CD4-positive, alpha-beta memory T cell (primary cell): ENCODE measurements around the gene TRAF5. TPM values are rescaled to one million over a fixed set of nuclear protein-coding genes. Genes with fewer than 3 reads are reported as not detected.
"Not testable (repeated sequence)": the region's sequence is repeated elsewhere in the genome, so short reads cannot be mapped to it uniquely, and the experiment has no call there.

Source experiments
- CTCF ChIA-PET: fragments of 350-600 bp; sonication (Branson Sonifier 250); formaldehyde crosslinking; loops from one replicate; lab custom pipeline; 2021; ENCODE audit warnings: inconsistent platforms; ENCODE audit not compliant: partially characterized antibody; lab: Charles Lee
- POLR2A ChIA-PET: fragments of 350-600 bp; sonication (Branson Sonifier 250); formaldehyde crosslinking; loops from one replicate; lab custom pipeline; 2021; ENCODE audit not compliant: partially characterized antibody; lab: Charles Lee
- DNase-seq, 5 donors: peaks; one replicate each; pipeline versions ENCODE4 v3.0.0 to v3.0.0-alpha.2; 2020 to 2022; ENCODE audit warnings: mixed read lengths in 1 of 5
- H3K27ac ChIP-seq: one replicate; pipeline ENCODE4 v1.7.0; 2013; ENCODE audit warnings: low read depth, low read length
- H3K27me3 ChIP-seq: 2 replicates; pipeline ENCODE4 v1.7.0; 2013; ENCODE audit warnings: mild to moderate bottlenecking, low read length, moderate library complexity; ENCODE audit not compliant: insufficient read depth
- H3K36me3 ChIP-seq: 2 replicates; pipeline ENCODE4 v1.7.0; 2013; ENCODE audit warnings: mild to moderate bottlenecking, low read length, moderate library complexity; ENCODE audit not compliant: insufficient read depth
- H3K4me1 ChIP-seq: 2 replicates; pipeline ENCODE4 v1.7.0; 2013; ENCODE audit warnings: mild to moderate bottlenecking, low read length, moderate library complexity; ENCODE audit not compliant: insufficient read depth
- H3K4me3 ChIP-seq, 2 donors: one replicate each; pipeline ENCODE4 v1.7.0; 2013; ENCODE audit warnings: low read length in 2 of 2, mild to moderate bottlenecking in 1 of 2
- H3K9me3 ChIP-seq, 2 donors: one replicate each; pipeline ENCODE4 v1.7.0; 2013; ENCODE audit warnings: low read length in 2 of 2, control low read depth in 1 of 2; ENCODE audit not compliant: control insufficient read depth in 1 of 2
- H3K27ac Mint-ChIP-seq, 7 donors: one replicate each; pipeline ENCODE4 v1.8.0; 2020 to 2021; ENCODE audit warnings: mixed read lengths in 7 of 7, mild to moderate bottlenecking in 6 of 7, inconsistent platforms in 3 of 7, moderate library complexity in 3 of 7
- H3K27me3 Mint-ChIP-seq, 2 donors: one replicate each; pipeline ENCODE4 v1.8.0; 2020 to 2021; ENCODE audit warnings: mixed read lengths in 2 of 2
- H3K36me3 Mint-ChIP-seq, 2 donors: one replicate each; pipeline ENCODE4 v1.8.0; 2020 to 2021; ENCODE audit warnings: mixed read lengths in 2 of 2, inconsistent platforms in 1 of 2, mild to moderate bottlenecking in 1 of 2
- H3K4me1 Mint-ChIP-seq, 4 donors: one replicate each; pipeline ENCODE4 v1.8.0; 2020 to 2021; ENCODE audit warnings: mixed read lengths in 4 of 4, mild to moderate bottlenecking in 1 of 4
- H3K4me3 Mint-ChIP-seq, 8 donors: one replicate each; pipeline ENCODE4 v1.8.0; 2020 to 2021; ENCODE audit warnings: mixed read lengths in 8 of 8, mild to moderate bottlenecking in 7 of 8, moderate library complexity in 6 of 8, inconsistent platforms in 3 of 8
- H3K9me3 Mint-ChIP-seq, 8 donors: one replicate each; pipeline ENCODE4 v1.8.0; 2020 to 2021; ENCODE audit warnings: mixed read lengths in 8 of 8, mild to moderate bottlenecking in 5 of 8, inconsistent platforms in 3 of 8, moderate library complexity in 1 of 8
- intact Hi-C: fragments of 100-400 bp; cut with micrococcal nuclease; formaldehyde crosslinking; loops from one replicate; pipeline ENCODE4 v1.15.1; 2023
- polyA plus RNA-seq, 2 donors: library from polyadenylated mRNA; unstranded; fragments of 300-500 nt; fragmentation: Illumina TruSeq; gene quantifications; one replicate each; pipeline ENCODE4 v1.2.3, GENCODE V29; 2021
- total RNA-seq, 2 experiments: library from RNA; stranded (reverse); gene quantifications; one replicate each; pipeline ENCODE4 v1.2.3, GENCODE V29; 2021

Gene TRAF5
- total and polyA plus RNA-seq, 4 experiments from 2014 or later = 22.5 to 95.1 (median 58.6) TPM

DNA sequence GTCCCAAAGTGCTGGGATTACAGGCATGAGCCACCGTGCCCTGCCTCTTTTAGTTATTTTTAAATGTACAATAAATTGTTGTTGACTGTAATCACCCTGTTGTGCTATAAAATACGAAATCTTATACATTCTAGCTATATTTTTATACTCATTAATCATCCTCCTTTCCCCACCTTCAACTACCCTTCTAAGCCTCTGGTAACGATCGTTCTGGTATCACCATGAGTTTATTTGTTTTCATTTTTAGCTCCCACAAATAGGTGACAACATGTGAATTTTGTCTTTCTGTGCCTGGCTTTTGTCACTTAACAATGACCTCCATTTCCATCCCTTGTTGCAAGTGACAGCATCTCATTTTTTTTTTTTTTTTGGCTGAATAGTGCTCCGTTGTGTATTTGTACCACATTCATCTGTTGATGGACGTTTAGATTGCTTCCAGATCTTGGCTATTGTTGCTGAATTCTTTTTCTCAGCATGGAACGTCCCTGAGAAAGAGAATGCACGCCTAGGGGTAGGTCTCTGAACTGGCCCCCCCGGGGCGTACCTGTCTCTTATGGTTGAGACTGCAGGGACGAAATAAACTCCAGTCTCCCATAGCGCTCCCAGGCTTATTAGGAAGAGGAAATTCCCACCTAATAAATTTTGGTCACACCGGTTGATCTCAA is 71.8 kb downstream of the TRAF5 start:
- H3K27ac Mint-ChIP-seq = not testable (repeated sequence)
- H3K9me3 Mint-ChIP-seq = peaks cover 0 to 13% (median 6%) of the 10 kb centered on the region in 8 donors
- H3K36me3 Mint-ChIP-seq = peaks cover 10 to 33% of the 10 kb centered on the region in 2 donors

DNA sequence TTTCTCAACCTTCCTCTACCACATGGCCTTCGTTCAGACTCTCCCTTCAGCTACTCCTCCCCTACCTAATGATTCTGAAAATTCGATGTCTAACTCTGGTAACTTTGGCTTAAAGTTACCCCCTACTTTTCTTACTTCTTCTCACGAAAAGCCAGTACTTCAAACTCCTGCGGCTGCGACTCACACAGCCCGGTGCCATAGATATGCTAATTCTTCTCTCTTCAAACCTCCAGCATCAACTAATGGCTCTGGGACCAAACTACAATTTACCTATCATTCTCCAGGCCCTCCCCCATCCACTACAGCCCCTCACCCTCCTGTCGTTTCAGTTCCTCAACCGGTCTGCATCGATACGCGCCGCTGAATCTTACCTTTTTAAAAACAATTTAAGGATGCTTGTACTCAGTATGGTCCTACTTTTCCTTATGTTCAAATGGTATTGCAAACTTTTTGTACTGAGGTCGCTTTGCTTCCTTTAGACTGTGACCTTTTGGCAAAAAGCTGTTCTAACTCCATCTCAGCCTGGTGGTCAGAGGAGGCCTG is 73.3 kb downstream of the TRAF5 start:
- intact Hi-C loops, POLR2A ChIA-PET, H3K36me3 ChIP-seq, H3K27me3 ChIP-seq, DNase-seq, H3K27ac ChIP-seq, CTCF ChIA-PET, H3K9me3 ChIP-seq, H3K4me3 ChIP-seq, H3K4me1 ChIP-seq, H3K4me1 Mint-ChIP-seq, H3K4me3 Mint-ChIP-seq, H3K27me3 Mint-ChIP-seq: not testable (repeated sequence)
- Mint-ChIP-seq H3K9me3 (peaks cover 0 to 18% (median 9%) of the 10 kb centered on the region in 8 donors), H3K27ac (peak overlapping the region in 1 of 7 donors; percentile 38), H3K36me3 (peaks cover 12 to 34% of the 10 kb centered on the region in 2 donors)

More for the DNA sequence above, 71.8 kb downstream of the TRAF5 start:
- H3K27me3 ChIP-seq, H3K4me3 ChIP-seq, H3K4me1 ChIP-seq, H3K27me3 Mint-ChIP-seq, H3K9me3 ChIP-seq, H3K4me1 Mint-ChIP-seq, H3K36me3 ChIP-seq, DNase-seq, H3K27ac ChIP-seq, CTCF ChIA-PET, intact Hi-C loops, H3K4me3 Mint-ChIP-seq: not testable (repeated sequence)
- POLR2A ChIA-PET = interaction anchor here (0.7 kb wide), 1 partner anchor 15 kb away, joined by 3 read pairs; no protein-coding TSS in a partner anchor

DNA sequence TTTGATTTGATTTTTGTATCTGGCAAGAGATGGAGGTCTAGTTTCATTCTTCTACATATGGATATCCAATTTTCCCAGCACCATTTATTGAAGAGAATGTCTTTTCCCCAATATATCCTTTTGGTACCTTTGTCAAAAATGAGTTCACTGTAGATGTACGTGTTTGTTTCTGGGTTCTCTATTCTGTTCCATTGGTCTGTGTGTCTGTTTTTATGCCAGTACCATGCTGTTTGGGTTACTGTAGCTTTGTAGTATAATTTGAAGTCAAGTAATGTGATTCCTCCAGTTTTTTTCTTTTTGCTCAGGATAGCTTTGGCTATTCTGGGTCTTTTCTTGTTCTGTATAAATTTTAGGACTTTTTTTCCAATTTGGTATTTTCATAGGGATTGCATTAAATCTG is 75.1 kb downstream of the TRAF5 start:
- H3K9me3 ChIP-seq, H3K36me3 ChIP-seq, H3K27ac ChIP-seq, DNase-seq, H3K4me1 ChIP-seq, H3K27me3 ChIP-seq, H3K4me1 Mint-ChIP-seq, H3K4me3 ChIP-seq, POLR2A ChIA-PET, CTCF ChIA-PET, H3K27ac Mint-ChIP-seq, H3K27me3 Mint-ChIP-seq, H3K4me3 Mint-ChIP-seq, intact Hi-C loops: not testable (repeated sequence)
- H3K9me3 Mint-ChIP-seq = peaks cover 0 to 34% (median 19%) of the 10 kb centered on the region in 8 donors
- peaks cover 16 to 47% of the 10 kb centered on the region in 2 donors for H3K36me3 Mint-ChIP-seq

DNA sequence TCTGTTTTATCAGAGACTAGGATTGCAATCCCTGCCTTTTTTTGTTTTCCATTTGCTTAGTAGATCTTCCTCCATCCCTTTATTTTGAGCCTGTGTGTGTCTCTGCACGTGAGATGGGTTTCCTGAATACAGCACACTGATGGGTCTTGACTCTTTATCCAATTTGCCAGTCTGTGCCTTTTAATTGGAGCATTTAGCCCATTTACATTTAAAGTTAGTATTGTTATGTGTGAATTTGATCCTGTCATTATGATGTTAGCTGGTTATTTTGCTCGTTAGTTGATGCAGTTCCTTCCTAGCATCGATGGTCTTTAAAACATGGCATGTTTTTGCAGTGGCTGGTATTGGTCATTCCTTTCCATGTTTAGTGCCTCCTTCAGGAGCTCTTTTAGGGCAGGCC is 79.5 kb downstream of the TRAF5 start:
- H3K9me3 Mint-ChIP-seq = peaks cover 0 to 42% (median 32%) of the 10 kb centered on the region in 8 donors
- H3K4me1 Mint-ChIP-seq = peaks cover 5 to 23% (median 14%) of the 10 kb centered on the region in 4 donors
- CTCF ChIA-PET = interaction anchor here (1.6 kb wide), 1 partner anchor 10 kb away, joined by 4 read pairs; no protein-coding TSS in a partner anchor

DNA sequence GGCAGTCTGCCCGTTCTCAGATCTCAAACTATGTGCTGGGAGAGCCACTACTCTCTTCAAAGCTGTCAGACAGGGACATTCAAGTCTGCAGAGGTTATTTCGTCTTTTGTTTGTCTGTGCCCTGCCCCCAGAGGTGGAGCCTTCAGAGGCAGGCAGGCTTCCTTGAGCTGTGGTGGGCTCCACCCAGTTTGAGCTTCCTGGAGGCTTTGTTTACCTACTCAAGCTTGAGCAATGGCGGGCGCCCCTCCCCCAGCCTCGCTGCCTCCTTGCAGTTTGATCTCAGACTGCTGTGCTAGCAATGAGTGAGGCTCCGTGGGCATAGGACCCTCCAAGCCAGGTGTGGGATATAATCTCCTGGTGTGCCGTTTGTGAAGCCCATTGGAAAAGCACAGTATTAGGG is 81.1 kb downstream of the TRAF5 start:
- CTCF ChIA-PET = interaction anchor here (0.9 to 2.1 kb wide), 3 partner anchors 63 to 84 kb away, joined by 3 to 7 read pairs (median 3); no protein-coding TSS in a partner anchor
- H3K4me3 ChIP-seq, H3K27ac ChIP-seq, H3K9me3 ChIP-seq, intact Hi-C loops, H3K27me3 Mint-ChIP-seq, H3K27me3 ChIP-seq, H3K36me3 ChIP-seq: not testable (repeated sequence)
- Mint-ChIP-seq H3K27ac (peak overlapping the region in 2 of 7 donors; percentile 29 to 42), H3K4me1 (peaks cover 5 to 23% (median 14%) of the 10 kb centered on the region in 4 donors), H3K4me3 (peak overlapping the region in 5 of 8 donors; percentile 2 to 31 (median 15)), H3K36me3 (peaks cover 15 to 32% of the 10 kb centered on the region in 2 donors), H3K9me3 (peaks cover 0 to 39% (median 27%) of the 10 kb centered on the region in 8 donors)
- peak in 4 of 5 donors; percentile 7 to 36 (median 23) for DNase-seq
- H3K4me1 ChIP-seq = peaks cover 18% of the 10 kb centered on the region
- POLR2A ChIA-PET = interaction anchor here (1.5 to 1.6 kb wide), 2 partner anchors 9 to 24 kb away, joined by 6 to 10 read pairs; no protein-coding TSS in a partner anchor

More for the DNA sequence above, 79.5 kb downstream of the TRAF5 start:
- intact Hi-C loops, H3K27ac Mint-ChIP-seq, H3K27me3 Mint-ChIP-seq, H3K4me3 Mint-ChIP-seq, H3K9me3 ChIP-seq, H3K27me3 ChIP-seq, H3K36me3 ChIP-seq, H3K27ac ChIP-seq, DNase-seq, POLR2A ChIA-PET, H3K4me3 ChIP-seq: not testable (repeated sequence)
- H3K4me1 ChIP-seq = peaks cover 18% of the 10 kb centered on the region
- peaks cover 15 to 38% of the 10 kb centered on the region in 2 donors for H3K36me3 Mint-ChIP-seq

DNA sequence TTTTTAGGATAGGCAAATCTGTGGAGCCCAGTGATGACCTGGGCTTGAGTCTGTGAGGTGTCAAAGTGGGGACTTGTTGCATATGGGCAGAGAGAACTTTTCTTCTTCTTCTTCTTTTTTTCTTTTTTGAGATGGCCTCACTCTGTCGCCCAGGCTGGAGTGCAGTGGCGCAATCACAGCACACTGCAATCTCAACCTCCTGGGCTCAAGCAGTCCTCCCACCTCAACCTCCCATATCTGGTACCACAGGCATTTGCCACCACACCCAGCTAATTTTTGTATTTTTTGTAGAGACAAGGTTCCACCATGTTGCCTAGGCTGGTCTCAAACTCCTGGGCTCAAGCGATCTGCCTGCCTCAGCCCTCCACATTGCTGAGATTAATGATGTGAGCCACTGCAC is 85.0 kb downstream of the TRAF5 start:
- Histone ChIP-seq H3K27ac (no peak overlapping the region), H3K4me1 (peaks cover 18% of the 10 kb centered on the region), H3K4me3 (no peak overlapping the region), H3K9me3 (no peaks in the 10 kb centered on the region), H3K36me3 (no peaks in the 10 kb centered on the region), H3K27me3 (no peaks in the 10 kb centered on the region)
- peaks cover 8 to 25% (median 15%) of the 10 kb centered on the region in 4 donors for H3K4me1 Mint-ChIP-seq
- H3K4me3 Mint-ChIP-seq = no peak overlapping the region
- ChIA-PET POLR2A (no interaction called here), CTCF (no interaction called here)
- intact Hi-C loops = loop anchor here (10.0 kb wide), 1 partner anchor 87 kb away; the partner anchor contains the start of gene TRAF5
- DNase-seq = no peak
- H3K36me3 Mint-ChIP-seq = peaks cover 5 to 10% of the 10 kb centered on the region in 2 donors
- H3K27ac Mint-ChIP-seq = no peak overlapping the region
- H3K27me3 Mint-ChIP-seq = no peaks in the 10 kb centered on the region
- peaks cover 2 to 23% (median 17%) of the 10 kb centered on the region in 8 donors for H3K9me3 Mint-ChIP-seq

DNA sequence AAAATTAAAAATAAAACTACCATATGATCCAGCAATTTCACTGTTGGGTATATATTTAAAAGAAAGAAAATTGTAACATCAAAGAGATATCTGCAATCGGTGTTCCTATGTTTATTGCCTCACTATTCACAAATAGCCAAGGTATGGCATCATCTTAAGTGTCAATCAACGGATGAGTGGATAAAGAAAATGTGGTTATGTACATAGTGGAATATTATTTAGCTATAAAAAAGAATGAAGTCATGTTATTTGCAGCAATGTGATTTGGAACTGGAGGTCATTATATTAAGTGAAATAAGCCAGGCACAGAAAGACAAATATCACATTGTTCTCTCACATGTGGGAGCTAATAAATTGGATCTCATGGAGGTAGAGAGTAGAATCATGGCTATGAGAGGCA is 89.1 kb downstream of the TRAF5 start:
- peaks cover 7% of the 10 kb centered on the region for H3K4me1 ChIP-seq
- intact Hi-C loops = loop anchor here (2.0 to 10.0 kb wide), 3 partner anchors 33 to 91 kb away; partner anchors contain the start of gene TRAF5
- ChIA-PET CTCF (interaction anchor here (0.9 to 1.3 kb wide), 3 partner anchors 9 to 93 kb away, joined by 3 to 4 read pairs (median 4); no protein-coding TSS in a partner anchor), POLR2A (interaction anchor here (1.6 to 1.9 kb wide), 4 partner anchors 8 to 86 kb away, joined by 4 to 10 read pairs (median 6); no protein-coding TSS in a partner anchor)
- no peaks in the 10 kb centered on the region for H3K9me3 ChIP-seq
- H3K27me3 Mint-ChIP-seq = no peaks in the 10 kb centered on the region
- H3K4me3 ChIP-seq = no peak overlapping the region
- no peaks in the 10 kb centered on the region for H3K27me3 ChIP-seq
- H3K36me3 Mint-ChIP-seq = peaks cover 0 to 3% of the 10 kb centered on the region in 2 donors
- H3K36me3 ChIP-seq = no peaks in the 10 kb centered on the region
- no peak for DNase-seq
- H3K27ac ChIP-seq = peak overlapping the region; percentile 20
- peak overlapping the region; percentile 49 to 83 (median 78) for H3K4me3 Mint-ChIP-seq
- H3K27ac Mint-ChIP-seq = peak overlapping the region; percentile 24 to 86 (median 54)
- H3K9me3 Mint-ChIP-seq = peaks cover 0 to 15% (median under 1%) of the 10 kb centered on the region in 8 donors
- H3K4me1 Mint-ChIP-seq = peaks cover 9 to 13% (median 12%) of the 10 kb centered on the region in 4 donors
